OCI-LY1 (cell line): ENCODE measurements around the gene HKDC1.

ENCODE experiments used
- H2AFZ ChIP-seq: fragments of 200-600 bp; sonication (generic), shearing (Covaris generic); 2 replicates; pipeline ENCODE4 v1.6.0; 2014; ENCODE audit warnings: antibody characterized with exemption, mild to moderate bottlenecking, low read length
- H3F3A ChIP-seq: fragments of 200-600 bp; sonication (generic), shearing (Covaris generic); 2 replicates; pipeline ENCODE4 v1.6.0; 2014; ENCODE audit warnings: mild to moderate bottlenecking, antibody characterized with exemption, low read length, moderate library complexity; ENCODE audit not compliant: insufficient read depth
- H3K27ac ChIP-seq: fragments of 200-600 bp; sonication (generic); 2 replicates; pipeline ENCODE4 v1.5.1; 2014; ENCODE audit warnings: low read length, mixed run types, mild to moderate bottlenecking, low read depth; ENCODE audit not compliant: poor library complexity, severe bottlenecking
- H3K27me3 ChIP-seq: fragments of 200-600 bp; sonication (generic); 2 replicates; pipeline ENCODE4 v1.6.0; 2014; ENCODE audit warnings: antibody characterized with exemption, mild to moderate bottlenecking, low read length, moderate library complexity; ENCODE audit not compliant: insufficient read depth
- H3K36me3 ChIP-seq: fragments of 200-600 bp; sonication (generic); 2 replicates; pipeline ENCODE4 v1.6.1; 2014; ENCODE audit warnings: mild to moderate bottlenecking, antibody characterized with exemption, low read length, moderate library complexity, mixed read lengths; ENCODE audit not compliant: insufficient read depth
- H3K4me1 ChIP-seq: fragments of 200-600 bp; sonication (generic); 2 replicates; pipeline ENCODE4 v1.5.1; 2014; ENCODE audit warnings: mild to moderate bottlenecking, low read length, moderate library complexity; ENCODE audit not compliant: insufficient read depth, severe bottlenecking
- H3K4me2 ChIP-seq: fragments of 200-600 bp; sonication (generic), shearing (Covaris generic); 2 replicates; pipeline ENCODE4 v1.6.1; 2014; ENCODE audit warnings: low read length
- H3K4me3 ChIP-seq: fragments of 200-600 bp; sonication (generic); 2 replicates; pipeline ENCODE4 v1.5.1; 2014; ENCODE audit warnings: low read length, low read depth, mild to moderate bottlenecking, mixed read lengths; ENCODE audit not compliant: poor library complexity, severe bottlenecking
- H3K79me2 ChIP-seq: fragments of 200-600 bp; shearing (Covaris generic); 2 replicates; pipeline ENCODE4 v1.6.1; 2016; ENCODE audit warnings: mixed run types, low read length, mixed read lengths; ENCODE audit not compliant: insufficient read depth
- H3K9ac ChIP-seq: fragments of 200-600 bp; sonication (generic), shearing (Covaris generic); 2 replicates; pipeline ENCODE4 v1.6.1; 2014; ENCODE audit warnings: mild to moderate bottlenecking, low read length, mixed read lengths
- H3K9me2 ChIP-seq: fragments of 200-600 bp; sonication (generic), shearing (Covaris generic); 2 replicates; pipeline ENCODE4 v1.6.1; 2014; ENCODE audit warnings: low read depth, mild to moderate bottlenecking, low read length, mixed read lengths
- H3K9me3 ChIP-seq: fragments of 200-600 bp; shearing (Covaris generic); 2 replicates; pipeline ENCODE4 v1.6.1; 2014; ENCODE audit warnings: low read length, mixed read lengths
- H4K20me1 ChIP-seq: fragments of 200-600 bp; sonication (generic), shearing (Covaris generic); 2 replicates; pipeline ENCODE4 v1.6.0; 2016; ENCODE audit warnings: mild to moderate bottlenecking, low read length; ENCODE audit not compliant: insufficient read depth
- CTCF ChIP-seq: fragments of 200-600 bp; sonication (generic), shearing (Covaris generic); IDR thresholded peaks from 2 replicates; pipeline ENCODE4 v1.5.1; 2017; ENCODE audit warnings: mild to moderate bottlenecking, antibody characterized with exemption, low read length, moderate library complexity, mixed read lengths
- EZH2 ChIP-seq: fragments of 200-600 bp; sonication (generic), shearing (Covaris generic); IDR thresholded peaks from 2 replicates; pipeline ENCODE4 v1.8.0; 2017; ENCODE audit warnings: borderline replicate concordance, mixed run types, mild to moderate bottlenecking, antibody characterized with exemption, low read length, moderate library complexity, mixed read lengths

Gene HKDC1

GRCh38 chr10:69292459-69292858 lies 72.3 kb downstream of the HKDC1 start:
- H3F3A ChIP-seq = no peaks in the 10 kb centered on the region
- no peaks in the 10 kb centered on the region for H3K4me1 ChIP-seq
- H4K20me1 ChIP-seq = no peaks in the 10 kb centered on the region
- no peaks in the 10 kb centered on the region for H3K9me3 ChIP-seq
- H3K27ac ChIP-seq = no peak overlapping the region
- no peaks in the 10 kb centered on the region for H3K9me2 ChIP-seq
- no peak overlapping the region for H3K9ac ChIP-seq
- H3K4me2 ChIP-seq = no peak overlapping the region
- H3K36me3 ChIP-seq = no peaks in the 10 kb centered on the region
- H2AFZ ChIP-seq = no peak overlapping the region
- H3K79me2 ChIP-seq = no peaks in the 10 kb centered on the region
- TF ChIP-seq CTCF (no peak), EZH2 (no peak)
- H3K4me3 ChIP-seq = no peak overlapping the region
- H3K27me3 ChIP-seq = 0 out of 2 replicates have a peak, but pooled peaks cover 4% of the 10 kb centered on the region

GRCh38 chr10:69295027-69295636 lies 75.0 kb downstream of the HKDC1 start:
- Histone ChIP-seq H2AFZ (no peak overlapping the region), H3K36me3 (no peaks in the 10 kb centered on the region), H3K9me2 (no peaks in the 10 kb centered on the region), H3K9me3 (no peaks in the 10 kb centered on the region), H3F3A (no peaks in the 10 kb centered on the region), H4K20me1 (no peaks in the 10 kb centered on the region), H3K9ac (no peak overlapping the region), H3K79me2 (no peaks in the 10 kb centered on the region), H3K27ac (no peak overlapping the region), H3K4me3 (no peak overlapping the region), H3K4me2 (no peak overlapping the region), H3K4me1 (no peaks in the 10 kb centered on the region), H3K27me3 (0 out of 2 replicates have a peak, but pooled peaks cover 4% of the 10 kb centered on the region)
- TF ChIP-seq EZH2 = no peak
- TF ChIP-seq CTCF = no peak

GRCh38 chr10:69303632-69304051 lies 83.5 kb downstream of the HKDC1 start:
- H3K4me2 ChIP-seq = no peak overlapping the region
- TF ChIP-seq EZH2 = no peak
- no peaks in the 10 kb centered on the region for H3K79me2 ChIP-seq
- H3K27ac ChIP-seq = no peak overlapping the region
- no peaks in the 10 kb centered on the region for H4K20me1 ChIP-seq
- no peak overlapping the region for H3K4me3 ChIP-seq
- H3F3A ChIP-seq = no peaks in the 10 kb centered on the region
- H3K36me3 ChIP-seq = no peaks in the 10 kb centered on the region; the same call in 1 of the 2 replicates
- H3K9ac ChIP-seq = no peak overlapping the region
- H3K4me1 ChIP-seq = no peaks in the 10 kb centered on the region
- H3K9me3 ChIP-seq = no peaks in the 10 kb centered on the region
- H3K27me3 ChIP-seq = no peaks in the 10 kb centered on the region; the same call in 1 of the 2 replicates
- no peaks in the 10 kb centered on the region for H3K9me2 ChIP-seq
- H2AFZ ChIP-seq = no peak overlapping the region

GRCh38 chr10:69306421-69306820 lies 86.3 kb downstream of the HKDC1 start:
- Histone ChIP-seq H3K4me2 (no peak overlapping the region), H3K9me3 (no peaks in the 10 kb centered on the region), H3K79me2 (no peaks in the 10 kb centered on the region), H3K9me2 (no peaks in the 10 kb centered on the region), H3K4me3 (no peak overlapping the region), H3F3A (no peaks in the 10 kb centered on the region), H2AFZ (no peak overlapping the region), H3K36me3 (no peaks in the 10 kb centered on the region; the same call in 1 of the 2 replicates), H4K20me1 (no peaks in the 10 kb centered on the region), H3K27me3 (no peaks in the 10 kb centered on the region; the same call in 1 of the 2 replicates), H3K27ac (no peak overlapping the region), H3K9ac (no peak overlapping the region), H3K4me1 (no peaks in the 10 kb centered on the region)
- TF ChIP-seq EZH2 = no peak
- TF ChIP-seq CTCF = no peak
